ENCODE results near the gene FERMT1. TPM values are rescaled to one million over a fixed set of nuclear protein-coding genes. Genes with fewer than 3 reads are reported as not detected.

FERMT1 gene
- total RNA-seq, 1 experiment from 2014 or later = 1.3 TPM

DNA sequence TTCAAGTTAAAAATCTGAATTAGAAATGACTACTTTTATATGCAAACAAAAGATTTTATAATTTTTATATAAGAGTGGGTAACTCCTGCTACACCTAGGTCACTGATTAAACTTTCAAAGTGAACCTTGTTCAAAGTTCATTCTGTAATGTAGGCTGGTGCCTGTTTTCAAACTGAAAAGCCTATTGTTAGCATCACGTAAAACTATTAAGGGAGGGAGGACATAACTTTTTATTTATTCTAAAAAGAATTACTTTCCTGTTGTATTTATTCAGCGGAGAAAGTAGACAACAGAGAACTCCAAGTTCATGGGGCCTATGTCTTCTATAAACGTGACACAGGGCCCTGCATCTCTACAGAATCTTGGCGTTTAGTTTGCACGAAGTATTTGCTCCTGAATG, 27.4 kb downstream of the FERMT1 start:
- Histone ChIP-seq H3K36me3 (ENCODE audit: insufficient read depth, low read length, poor library complexity, severe bottlenecking) (no peaks in the 10 kb centered on the region), H3K9me3 (ENCODE audit: low read depth, low read length, poor library complexity, severe bottlenecking) (no peaks in the 10 kb centered on the region), H3K27ac (ENCODE audit: low read depth, low read length, poor library complexity, severe bottlenecking) (no peak overlapping the region), H3K4me3 (ENCODE audit: low read depth, low read length, poor library complexity, severe bottlenecking) (no peak overlapping the region), H3K4me1 (ENCODE audit: insufficient read depth, low read length, poor library complexity, severe bottlenecking) (no peaks in the 10 kb centered on the region), H3K27me3 (replicated peaks; ENCODE audit: insufficient read depth, low read depth, low read length, poor library complexity) (no peaks in the 10 kb centered on the region)
- ChIA-PET POLR2A (ENCODE audit: low non-redundant PET) (no interaction called here), CTCF (no interaction called here)
- TF ChIP-seq, protein P1, sequence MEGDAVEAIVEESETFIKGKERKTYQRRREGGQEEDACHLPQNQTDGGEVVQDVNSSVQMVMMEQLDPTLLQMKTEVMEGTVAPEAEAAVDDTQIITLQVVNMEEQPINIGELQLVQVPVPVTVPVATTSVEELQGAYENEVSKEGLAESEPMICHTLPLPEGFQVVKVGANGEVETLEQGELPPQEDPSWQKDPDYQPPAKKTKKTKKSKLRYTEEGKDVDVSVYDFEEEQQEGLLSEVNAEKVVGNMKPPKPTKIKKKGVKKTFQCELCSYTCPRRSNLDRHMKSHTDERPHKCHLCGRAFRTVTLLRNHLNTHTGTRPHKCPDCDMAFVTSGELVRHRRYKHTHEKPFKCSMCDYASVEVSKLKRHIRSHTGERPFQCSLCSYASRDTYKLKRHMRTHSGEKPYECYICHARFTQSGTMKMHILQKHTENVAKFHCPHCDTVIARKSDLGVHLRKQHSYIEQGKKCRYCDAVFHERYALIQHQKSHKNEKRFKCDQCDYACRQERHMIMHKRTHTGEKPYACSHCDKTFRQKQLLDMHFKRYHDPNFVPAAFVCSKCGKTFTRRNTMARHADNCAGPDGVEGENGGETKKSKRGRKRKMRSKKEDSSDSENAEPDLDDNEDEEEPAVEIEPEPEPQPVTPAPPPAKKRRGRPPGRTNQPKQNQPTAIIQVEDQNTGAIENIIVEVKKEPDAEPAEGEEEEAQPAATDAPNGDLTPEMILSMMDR (conservative IDR thresholded peaks at IDR 0.05; ENCODE audit: low read depth, low read length) = no peak
- no peak for TF ChIP-seq EZH2 (IDR thresholded peaks at IDR 0.05; ENCODE audit: borderline replicate concordance, low read depth, low read length, poor library complexity, severe bottlenecking)
- no TSS peak for BruUV-seq (replicated peaks)
- DNase-seq (ENCODE audit: low spot score) = no peak
- intact Hi-C loops (cut with micrococcal nuclease; ENCODE audit: unreplicated experiment) = no loop called here

DNA sequence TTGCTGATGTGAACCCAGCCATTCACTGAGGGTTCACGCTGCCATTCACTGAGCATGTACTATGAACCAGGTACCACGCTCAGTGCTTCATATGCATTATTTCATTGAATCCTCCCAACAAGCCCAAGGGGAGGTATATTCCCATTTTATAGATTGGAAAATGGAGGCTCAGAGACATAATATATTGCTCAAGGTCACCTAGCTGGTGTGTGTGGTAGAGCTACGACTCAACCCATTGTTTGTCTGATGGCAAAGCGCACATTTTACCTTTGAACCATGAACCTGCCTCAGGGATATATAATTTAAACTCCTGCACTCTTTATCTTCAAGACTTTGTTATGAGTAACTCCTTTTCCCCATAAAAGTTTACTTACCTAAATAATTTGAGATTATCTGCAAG, 28.3 kb downstream of the FERMT1 start:
- H3K27ac ChIP-seq (ENCODE audit: low read depth, low read length, poor library complexity, severe bottlenecking) = no peak overlapping the region
- BruUV-seq (replicated peaks) = no TSS peak
- H3K36me3 ChIP-seq (ENCODE audit: insufficient read depth, low read length, poor library complexity, severe bottlenecking) = no peaks in the 10 kb centered on the region
- DNase-seq (ENCODE audit: low spot score) = no peak
- no peaks in the 10 kb centered on the region for H3K4me1 ChIP-seq (ENCODE audit: insufficient read depth, low read length, poor library complexity, severe bottlenecking)
- TF ChIP-seq EZH2 (IDR thresholded peaks at IDR 0.05; ENCODE audit: borderline replicate concordance, low read depth, low read length, poor library complexity, severe bottlenecking) = no peak
- TF ChIP-seq, protein P1 (conservative IDR thresholded peaks at IDR 0.05; ENCODE audit: low read depth, low read length) = no peak
- CTCF ChIA-PET = no interaction called here
- no peaks in the 10 kb centered on the region for H3K9me3 ChIP-seq (ENCODE audit: low read depth, low read length, poor library complexity, severe bottlenecking)
- H3K4me3 ChIP-seq (ENCODE audit: low read depth, low read length, poor library complexity, severe bottlenecking) = no peak overlapping the region
- intact Hi-C loops (cut with micrococcal nuclease; ENCODE audit: unreplicated experiment) = no loop called here
- H3K27me3 ChIP-seq (replicated peaks; ENCODE audit: insufficient read depth, low read depth, low read length, poor library complexity) = no peaks in the 10 kb centered on the region
- POLR2A ChIA-PET (ENCODE audit: low non-redundant PET) = no interaction called here

DNA sequence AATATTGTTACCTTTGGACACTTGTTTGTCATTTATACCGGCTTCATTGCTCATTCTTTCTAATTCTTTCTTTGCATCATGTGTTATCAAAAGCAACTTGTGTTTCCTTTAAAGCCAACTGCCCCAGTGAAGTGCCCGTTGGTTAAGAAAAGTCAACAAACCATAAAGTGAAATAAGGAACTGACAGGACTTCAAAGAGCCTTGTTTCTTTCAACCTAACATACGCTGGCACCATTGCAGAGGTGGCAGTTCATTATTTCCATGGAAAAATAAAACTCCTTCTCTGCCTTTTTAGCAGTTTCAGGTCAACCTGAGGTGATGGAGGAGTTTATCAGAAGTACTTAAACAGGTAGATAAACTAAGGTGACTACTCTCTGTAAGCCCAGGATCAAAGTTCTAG, 28.8 kb downstream of the FERMT1 start:
- Histone ChIP-seq H3K27me3 (replicated peaks; ENCODE audit: insufficient read depth, low read depth, low read length, poor library complexity) (no peaks in the 10 kb centered on the region), H3K4me3 (ENCODE audit: low read depth, low read length, poor library complexity, severe bottlenecking) (no peak overlapping the region), H3K36me3 (ENCODE audit: insufficient read depth, low read length, poor library complexity, severe bottlenecking) (no peaks in the 10 kb centered on the region), H3K27ac (ENCODE audit: low read depth, low read length, poor library complexity, severe bottlenecking) (no peak overlapping the region), H3K9me3 (ENCODE audit: low read depth, low read length, poor library complexity, severe bottlenecking) (no peaks in the 10 kb centered on the region), H3K4me1 (ENCODE audit: insufficient read depth, low read length, poor library complexity, severe bottlenecking) (no peaks in the 10 kb centered on the region)
- BruUV-seq (replicated peaks) = no TSS peak
- ChIA-PET CTCF (no interaction called here), POLR2A (ENCODE audit: low non-redundant PET) (no interaction called here)
- intact Hi-C loops (cut with micrococcal nuclease; ENCODE audit: unreplicated experiment) = no loop called here
- DNase-seq (ENCODE audit: low spot score) = no peak
- TF ChIP-seq, protein P1 (conservative IDR thresholded peaks at IDR 0.05; ENCODE audit: low read depth, low read length) = no peak
- TF ChIP-seq EZH2 (IDR thresholded peaks at IDR 0.05; ENCODE audit: borderline replicate concordance, low read depth, low read length, poor library complexity, severe bottlenecking) = no peak

Data from A673 (cell line).